Esophagus muscularis mucosa (tissue), 4 donors: Measurements from ENCODE around the gene PSMD14.

Source experiments
- CTCF ChIP-seq, 3 experiments: fragments of 200-600 bp in 2 of 3; fragments of 450-650 bp in 1 of 3; sonication (generic) in 2 of 3; IDR thresholded peaks; one replicate each; pipeline ENCODE4 v1.5.1; 2017 to 2019; ENCODE audit warnings: antibody characterized with exemption in 3 of 3, mild to moderate bottlenecking in 2 of 3, moderate library complexity in 1 of 3
- EP300 ChIP-seq: sonication (generic); formaldehyde crosslinking; IDR thresholded peaks from one replicate; pipeline ENCODE4 v1.6.1; 2017; ENCODE audit warnings: antibody characterized with exemption
- POLR2A ChIP-seq: fragments of 450-650 bp; IDR thresholded peaks from one replicate; pipeline ENCODE4 v1.6.1; 2017; ENCODE audit warnings: antibody characterized with exemption, moderate library complexity, mild to moderate bottlenecking, low read depth

GRCh38 chr2:161426922-161427663, 118.9 kb downstream of the PSMD14 start:
- TF ChIP-seq CTCF (IDR thresholded peaks at IDR 0.05) (no peak), POLR2A (no peak), EP300 (no peak)
